GM21529 (cell line): ENCODE measurements around the gene RPS4Y1.

Source experiments
- ATAC-seq: cut with Tn5 transposase; IDR thresholded peaks from one replicate; pipeline ENCODE4 v1.9.1; 2021; ENCODE audit not compliant: unreplicated experiment

The RPS4Y1 gene

DNA sequence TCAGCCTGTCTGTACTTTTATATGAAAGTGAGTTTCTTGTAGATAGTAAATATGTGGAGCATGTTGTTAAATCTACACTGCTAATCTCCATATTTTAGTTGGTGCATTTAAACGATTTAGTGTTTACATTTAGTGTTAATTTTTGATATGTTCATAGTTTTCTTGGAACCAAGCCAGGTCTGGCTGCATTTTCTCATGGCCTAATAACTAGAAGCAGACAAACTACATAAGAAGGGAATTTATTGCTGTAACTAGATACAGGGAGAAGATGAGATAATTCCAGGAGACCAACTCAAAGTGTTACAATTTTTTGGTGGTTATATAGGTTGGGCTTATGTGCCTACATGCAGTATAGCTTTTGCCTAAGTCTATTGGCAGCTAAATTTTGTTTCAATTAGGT is 32.8 kb downstream of the RPS4Y1 start:
- ATAC-seq, result no peak

- no peak for ATAC-seq
These were observed 42.2 kb downstream of the RPS4Y1 start for GRCh38 chrY:2883561-2883960.

DNA sequence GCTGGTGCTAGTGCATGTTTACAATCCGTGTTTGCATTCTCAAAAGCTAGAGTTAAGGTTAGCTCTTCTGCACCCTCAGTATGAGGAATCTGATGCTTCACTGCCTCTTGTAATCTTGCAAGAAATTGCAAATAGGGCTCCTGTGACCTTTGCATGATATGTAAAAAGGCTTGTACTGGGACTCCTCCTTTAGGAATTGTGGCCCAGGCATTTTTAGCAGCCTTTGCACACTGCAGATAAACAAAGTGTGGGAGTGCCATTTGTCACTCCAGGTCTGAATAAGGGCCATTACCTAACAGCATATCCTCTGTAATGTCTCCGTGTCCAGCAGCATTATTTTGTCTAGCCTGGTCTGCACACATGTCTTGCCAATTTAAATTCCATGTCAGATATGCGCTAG is 44.5 kb downstream of the RPS4Y1 start:
- no peak for ATAC-seq

GRCh38 chrY:2887386-2887785 is 46.0 kb downstream of the RPS4Y1 start:
- ATAC-seq, result no peak

DNA sequence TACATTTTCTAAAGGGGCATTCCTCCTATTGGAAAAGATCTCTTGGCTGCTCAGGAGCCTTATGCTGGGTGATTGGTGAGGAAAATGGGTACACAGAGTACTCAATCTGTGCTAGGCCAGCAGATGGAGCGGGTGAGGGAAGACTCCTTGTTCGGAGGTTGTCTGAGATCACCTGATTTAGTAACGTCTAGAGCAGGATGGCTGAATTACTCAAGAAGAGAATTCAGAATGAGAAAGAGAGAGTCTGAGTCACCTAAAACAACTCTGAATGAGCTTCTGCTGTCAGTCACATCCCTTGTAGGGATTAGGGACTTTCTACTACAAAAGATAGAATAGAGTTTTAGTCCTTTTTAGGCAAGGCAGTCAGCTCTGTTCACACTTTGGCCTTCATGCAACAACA is 46.6 kb downstream of the RPS4Y1 start:
- no peak for ATAC-seq

- ATAC-seq, result no peak
These were observed 52.1 kb downstream of the RPS4Y1 start for GRCh38 chrY:2893471-2893870.

DNA sequence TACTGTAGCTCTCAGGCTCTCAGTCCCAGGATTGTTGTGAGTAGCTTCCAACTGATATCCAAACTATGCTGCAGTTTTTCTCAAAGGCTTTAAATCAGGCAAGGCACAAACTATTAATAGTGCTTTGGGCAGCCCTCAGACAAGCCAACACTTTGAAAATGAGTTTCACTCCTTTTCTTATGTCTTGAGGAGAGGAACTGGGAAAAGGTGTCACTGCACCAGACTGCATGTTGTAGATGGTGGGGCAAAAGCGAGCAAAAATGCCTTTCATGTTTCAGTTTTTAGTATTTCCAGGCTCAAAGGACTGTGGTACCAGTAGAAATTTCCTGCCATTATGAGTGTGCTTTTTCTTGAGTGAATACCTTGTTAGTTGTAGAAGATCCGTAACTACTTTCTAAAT is 54.6 kb downstream of the RPS4Y1 start:
- no peak for ATAC-seq

- ATAC-seq, result no peak
These were observed 66.0 kb downstream of the RPS4Y1 start for GRCh38 chrY:2907356-2907755.

GRCh38 chrY:2913066-2913815 is 71.8 kb downstream of the RPS4Y1 start:
- no peak for ATAC-seq
